ENCODE measurements around the gene NCS1.
A peak's percentile ranks its signal among the peaks of the same experiment; 100 is the strongest.

NCS1 gene

DNA sequence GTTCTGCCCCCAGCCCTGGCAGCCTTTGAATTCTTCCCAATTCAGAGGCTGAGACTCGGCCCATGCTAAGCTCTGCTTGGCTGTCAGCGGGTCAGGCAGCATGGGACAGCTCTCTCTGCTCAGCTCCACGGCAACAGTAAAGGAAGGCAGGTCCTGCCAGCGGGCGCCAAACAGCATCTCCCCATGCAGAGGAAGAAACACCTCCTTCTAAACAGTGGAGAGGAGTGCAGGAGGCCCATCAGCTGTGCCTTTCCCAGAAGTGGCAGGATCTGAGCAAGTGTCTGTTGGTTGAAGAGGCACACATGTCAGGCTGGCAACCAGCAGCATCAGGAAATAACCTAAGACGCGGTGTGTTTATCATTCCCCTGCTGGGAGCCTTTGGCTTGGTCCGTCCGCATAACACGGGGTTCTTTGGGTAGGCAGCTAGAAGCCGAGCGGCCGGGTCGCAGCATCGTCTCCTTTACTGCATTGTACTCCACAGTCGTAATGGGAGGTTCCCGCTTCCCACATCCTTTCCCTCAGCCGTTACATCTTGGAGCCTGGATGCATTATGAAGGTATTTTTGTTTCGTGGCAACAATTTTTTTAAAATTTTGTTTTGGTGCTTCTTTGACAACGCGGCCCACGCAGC lies 42.7 kb upstream of the NCS1 start:
- no peaks in the 10 kb centered on the region for H3K9me2 ChIP-seq (replicated peaks; ENCODE audit: control insufficient read depth, low read length)
- no peaks in the 10 kb centered on the region for H3K9me3 ChIP-seq (ENCODE audit: control insufficient read depth, insufficient read depth, low read length)
- H3K27me3 ChIP-seq (ENCODE audit: control insufficient read depth, low read length), result no peaks in the 10 kb centered on the region
- H3K79me2 ChIP-seq (ENCODE audit: control insufficient read depth, low read length), result no peaks in the 10 kb centered on the region
- peaks cover 56% of the 10 kb centered on the region for H3K4me1 ChIP-seq (ENCODE audit: control insufficient read depth, low read length)
- H4K20me1 ChIP-seq (ENCODE audit: control insufficient read depth, insufficient read depth, low read depth, low read length), result no peaks in the 10 kb centered on the region
- H3K4me3 ChIP-seq (ENCODE audit: low read length), result peak overlapping the region; percentile 57
- peaks cover 22% of the 10 kb centered on the region for H3F3A ChIP-seq (ENCODE audit: control insufficient read depth, insufficient read depth)
- peak overlapping the region; percentile 72 for H3K4me2 ChIP-seq (ENCODE audit: low read length)
- TF ChIP-seq, protein P1, sequence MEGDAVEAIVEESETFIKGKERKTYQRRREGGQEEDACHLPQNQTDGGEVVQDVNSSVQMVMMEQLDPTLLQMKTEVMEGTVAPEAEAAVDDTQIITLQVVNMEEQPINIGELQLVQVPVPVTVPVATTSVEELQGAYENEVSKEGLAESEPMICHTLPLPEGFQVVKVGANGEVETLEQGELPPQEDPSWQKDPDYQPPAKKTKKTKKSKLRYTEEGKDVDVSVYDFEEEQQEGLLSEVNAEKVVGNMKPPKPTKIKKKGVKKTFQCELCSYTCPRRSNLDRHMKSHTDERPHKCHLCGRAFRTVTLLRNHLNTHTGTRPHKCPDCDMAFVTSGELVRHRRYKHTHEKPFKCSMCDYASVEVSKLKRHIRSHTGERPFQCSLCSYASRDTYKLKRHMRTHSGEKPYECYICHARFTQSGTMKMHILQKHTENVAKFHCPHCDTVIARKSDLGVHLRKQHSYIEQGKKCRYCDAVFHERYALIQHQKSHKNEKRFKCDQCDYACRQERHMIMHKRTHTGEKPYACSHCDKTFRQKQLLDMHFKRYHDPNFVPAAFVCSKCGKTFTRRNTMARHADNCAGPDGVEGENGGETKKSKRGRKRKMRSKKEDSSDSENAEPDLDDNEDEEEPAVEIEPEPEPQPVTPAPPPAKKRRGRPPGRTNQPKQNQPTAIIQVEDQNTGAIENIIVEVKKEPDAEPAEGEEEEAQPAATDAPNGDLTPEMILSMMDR (IDR thresholded peaks at IDR 0.05; ENCODE audit: low read depth, low read length, poor library complexity, severe bottlenecking), result no peak
- TF ChIP-seq EZH2phosphoT487 (IDR thresholded peaks at IDR 0.05; ENCODE audit: borderline replicate concordance, low read length), result no peak
- H3K36me3 ChIP-seq (ENCODE audit: control insufficient read depth, low read length), result peaks cover 22% of the 10 kb centered on the region
- peak overlapping the region; percentile 91 for H3K27ac ChIP-seq (ENCODE audit: low read depth, low read length)

DNA sequence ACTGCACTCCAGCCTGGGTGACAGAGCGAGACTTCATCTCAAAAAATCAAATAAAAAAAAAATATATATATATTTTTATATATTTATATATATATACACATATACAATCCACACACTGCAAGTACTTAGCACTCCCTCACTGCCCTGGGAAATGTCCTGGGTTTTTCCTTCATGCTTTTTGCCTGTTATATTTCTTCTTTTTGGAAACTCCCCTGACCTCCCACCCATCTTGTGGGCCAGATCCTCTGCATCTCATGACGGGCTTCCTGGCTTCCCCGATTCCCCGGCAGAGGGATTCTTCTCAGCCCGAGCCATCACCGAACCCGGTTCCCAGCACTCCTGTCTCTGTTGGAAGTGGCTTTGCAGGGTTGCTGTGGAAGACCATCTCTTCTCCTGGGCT lies 39.5 kb upstream of the NCS1 start:
- H3K4me2 ChIP-seq (ENCODE audit: low read length), result no peak overlapping the region
- no peak overlapping the region for H3K27ac ChIP-seq (ENCODE audit: low read depth, low read length)
- H3K4me1 ChIP-seq (ENCODE audit: control insufficient read depth, low read length), result peaks cover 43% of the 10 kb centered on the region
- no peaks in the 10 kb centered on the region for H3K79me2 ChIP-seq (ENCODE audit: control insufficient read depth, low read length)
- no peaks in the 10 kb centered on the region for H3K27me3 ChIP-seq (ENCODE audit: control insufficient read depth, low read length)
- H3K36me3 ChIP-seq (ENCODE audit: control insufficient read depth, low read length), result peaks cover 21% of the 10 kb centered on the region
- no peaks in the 10 kb centered on the region for H3K9me3 ChIP-seq (ENCODE audit: control insufficient read depth, insufficient read depth, low read length)
- TF ChIP-seq, protein P1 (IDR thresholded peaks at IDR 0.05; ENCODE audit: low read depth, low read length, poor library complexity, severe bottlenecking), result no peak
- no peak for TF ChIP-seq EZH2phosphoT487 (IDR thresholded peaks at IDR 0.05; ENCODE audit: borderline replicate concordance, low read length)
- peaks cover 6% of the 10 kb centered on the region for H3F3A ChIP-seq (ENCODE audit: control insufficient read depth, insufficient read depth)
- no peaks in the 10 kb centered on the region for H3K9me2 ChIP-seq (replicated peaks; ENCODE audit: control insufficient read depth, low read length)
- no peak overlapping the region for H3K4me3 ChIP-seq (ENCODE audit: low read length)
- H4K20me1 ChIP-seq (ENCODE audit: control insufficient read depth, insufficient read depth, low read depth, low read length), result no peaks in the 10 kb centered on the region

DNA sequence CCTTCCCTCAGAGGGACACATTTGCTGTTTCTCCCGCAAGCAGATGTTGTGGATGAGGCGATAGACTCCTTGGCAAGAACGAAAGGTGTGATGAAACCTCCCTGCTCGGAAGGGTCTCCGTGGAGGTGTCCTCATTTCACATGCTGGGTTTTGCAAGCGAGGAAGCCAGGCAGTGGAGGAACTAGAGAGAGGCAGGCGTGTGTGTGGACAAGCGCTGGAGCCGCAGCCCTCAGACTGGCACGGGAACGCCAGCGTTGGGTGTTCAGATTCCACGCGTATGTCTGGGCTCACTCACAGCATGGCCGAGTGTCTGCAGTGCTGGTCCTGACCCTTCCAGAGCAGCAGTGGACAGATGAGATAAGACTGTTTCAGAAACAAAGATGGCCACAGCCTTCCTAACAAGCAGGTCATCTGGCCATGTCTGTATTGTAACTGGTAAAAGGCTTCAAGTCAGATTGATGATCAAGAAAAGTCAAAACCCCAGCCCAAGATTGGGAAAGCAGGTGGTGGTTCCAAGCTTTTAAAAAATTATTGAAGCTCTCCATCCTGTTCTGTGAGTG lies 35.0 kb upstream of the NCS1 start:
- H3K27ac ChIP-seq (ENCODE audit: low read depth, low read length), result no peak overlapping the region
- no peak overlapping the region for H3K4me3 ChIP-seq (ENCODE audit: low read length)

More for the DNA sequence above, 35.0 kb upstream of the NCS1 start:
- Histone ChIP-seq H3K4me2 (ENCODE audit: low read length) (no peak overlapping the region), H3K9me2 (replicated peaks; ENCODE audit: control insufficient read depth, low read length) (no peaks in the 10 kb centered on the region), H3K9me3 (ENCODE audit: control insufficient read depth, insufficient read depth, low read length) (no peaks in the 10 kb centered on the region), H4K20me1 (ENCODE audit: control insufficient read depth, insufficient read depth, low read depth, low read length) (no peaks in the 10 kb centered on the region), H3K4me1 (ENCODE audit: control insufficient read depth, low read length) (peaks cover 36% of the 10 kb centered on the region), H3K79me2 (ENCODE audit: control insufficient read depth, low read length) (no peaks in the 10 kb centered on the region), H3K27me3 (ENCODE audit: control insufficient read depth, low read length) (no peaks in the 10 kb centered on the region), H3K36me3 (ENCODE audit: control insufficient read depth, low read length) (0 out of 2 replicates have a peak, but pooled peaks cover 3% of the 10 kb centered on the region), H3F3A (ENCODE audit: control insufficient read depth, insufficient read depth) (no peaks in the 10 kb centered on the region)
- no peak for TF ChIP-seq EZH2phosphoT487 (IDR thresholded peaks at IDR 0.05; ENCODE audit: borderline replicate concordance, low read length)
- TF ChIP-seq, protein P1 (IDR thresholded peaks at IDR 0.05; ENCODE audit: low read depth, low read length, poor library complexity, severe bottlenecking), result no peak

All from DOHH2 (cell line).